PFSK-1 (cell line): ENCODE measurements around the gene PHB1.

ENCODE experiments used
- FOXP2 ChIP-seq: optimal IDR thresholded peaks from 2 replicates; pipeline ENCODE3; 2011; ENCODE audit warnings: borderline replicate concordance, control low read depth, inconsistent platforms; ENCODE audit not compliant: insufficient read depth; ENCODE audit errors: extremely low read length, extremely low read depth
- POLR2AphosphoS5 ChIP-seq: IDR thresholded peaks from 2 replicates; pipeline ENCODE4 v1.6.1; 2012; ENCODE audit warnings: low read depth, mild to moderate bottlenecking, control low read depth, low read length, moderate library complexity
- REST ChIP-seq, 2 experiments: IDR thresholded peaks; 2 replicates each; pipeline versions ENCODE4 v1.6.1 to v1.8.0; 2011 to 2012; ENCODE audit warnings: low read depth in 2 of 2, low read length in 2 of 2, control low read depth in 1 of 2, inconsistent platforms in 1 of 2, mild to moderate bottlenecking in 1 of 2, moderate library complexity in 1 of 2; ENCODE audit not compliant: insufficient read depth in 1 of 2
- SIN3A ChIP-seq: IDR thresholded peaks from 2 replicates; pipeline ENCODE4 v1.6.1; 2012; ENCODE audit warnings: mild to moderate bottlenecking, low read length, moderate library complexity, borderline replicate concordance; ENCODE audit not compliant: insufficient read depth
- TAF1 ChIP-seq: IDR thresholded peaks from 2 replicates; pipeline ENCODE4 v1.6.1; 2012; ENCODE audit warnings: low read length, control low read depth, borderline replicate concordance; ENCODE audit not compliant: insufficient read depth

PHB1 gene

GRCh38 chr17:49452201-49452600, 37.5 kb upstream of the PHB1 start:
- TF ChIP-seq SIN3A (no peak), TAF1 (no peak), POLR2AphosphoS5 (no peak), FOXP2 (no peak), REST (IDR thresholded peaks at IDR 0.05; ENCODE audit: insufficient read depth in 1 of 2, low read depth in 2 of 2, low read length in 2 of 2) (no peak)

- TF ChIP-seq SIN3A (no peak), REST (IDR thresholded peaks at IDR 0.05; ENCODE audit: insufficient read depth in 1 of 2, low read depth in 2 of 2, low read length in 2 of 2) (no peak)
Measured at GRCh38 chr17:49450735-49451134, 36.1 kb upstream of the PHB1 start.

GRCh38 chr17:49450181-49450580, 35.5 kb upstream of the PHB1 start:
- TF ChIP-seq POLR2AphosphoS5 (no peak), TAF1 (no peak), SIN3A (no peak), REST (IDR thresholded peaks at IDR 0.05; ENCODE audit: insufficient read depth in 1 of 2, low read depth in 2 of 2, low read length in 2 of 2) (no peak), FOXP2 (no peak)

GRCh38 chr17:49447628-49448302, 33.1 kb upstream of the PHB1 start:
- TF ChIP-seq POLR2AphosphoS5 (no peak), SIN3A (no peak), FOXP2 (no peak), TAF1 (no peak), REST (IDR thresholded peaks at IDR 0.05; ENCODE audit: insufficient read depth in 1 of 2, low read depth in 2 of 2, low read length in 2 of 2) (no peak)

- TF ChIP-seq SIN3A (no peak), FOXP2 (no peak), TAF1 (no peak), POLR2AphosphoS5 (no peak), REST (IDR thresholded peaks at IDR 0.05; ENCODE audit: insufficient read depth in 1 of 2, low read depth in 2 of 2, low read length in 2 of 2) (no peak)
Measured at GRCh38 chr17:49445591-49445990, 30.9 kb upstream of the PHB1 start.
